HG02938 (cell line): Measurements from ENCODE around the gene CLMN.

Experiments
- ATAC-seq: cut with Tn5 transposase; IDR thresholded peaks from one replicate; pipeline ENCODE4 v1.9.1; 2021; ENCODE audit warnings: mild to moderate bottlenecking, moderate library complexity; ENCODE audit not compliant: unreplicated experiment

The CLMN gene, protein sequence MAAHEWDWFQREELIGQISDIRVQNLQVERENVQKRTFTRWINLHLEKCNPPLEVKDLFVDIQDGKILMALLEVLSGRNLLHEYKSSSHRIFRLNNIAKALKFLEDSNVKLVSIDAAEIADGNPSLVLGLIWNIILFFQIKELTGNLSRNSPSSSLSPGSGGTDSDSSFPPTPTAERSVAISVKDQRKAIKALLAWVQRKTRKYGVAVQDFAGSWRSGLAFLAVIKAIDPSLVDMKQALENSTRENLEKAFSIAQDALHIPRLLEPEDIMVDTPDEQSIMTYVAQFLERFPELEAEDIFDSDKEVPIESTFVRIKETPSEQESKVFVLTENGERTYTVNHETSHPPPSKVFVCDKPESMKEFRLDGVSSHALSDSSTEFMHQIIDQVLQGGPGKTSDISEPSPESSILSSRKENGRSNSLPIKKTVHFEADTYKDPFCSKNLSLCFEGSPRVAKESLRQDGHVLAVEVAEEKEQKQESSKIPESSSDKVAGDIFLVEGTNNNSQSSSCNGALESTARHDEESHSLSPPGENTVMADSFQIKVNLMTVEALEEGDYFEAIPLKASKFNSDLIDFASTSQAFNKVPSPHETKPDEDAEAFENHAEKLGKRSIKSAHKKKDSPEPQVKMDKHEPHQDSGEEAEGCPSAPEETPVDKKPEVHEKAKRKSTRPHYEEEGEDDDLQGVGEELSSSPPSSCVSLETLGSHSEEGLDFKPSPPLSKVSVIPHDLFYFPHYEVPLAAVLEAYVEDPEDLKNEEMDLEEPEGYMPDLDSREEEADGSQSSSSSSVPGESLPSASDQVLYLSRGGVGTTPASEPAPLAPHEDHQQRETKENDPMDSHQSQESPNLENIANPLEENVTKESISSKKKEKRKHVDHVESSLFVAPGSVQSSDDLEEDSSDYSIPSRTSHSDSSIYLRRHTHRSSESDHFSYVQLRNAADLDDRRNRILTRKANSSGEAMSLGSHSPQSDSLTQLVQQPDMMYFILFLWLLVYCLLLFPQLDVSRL

DNA sequence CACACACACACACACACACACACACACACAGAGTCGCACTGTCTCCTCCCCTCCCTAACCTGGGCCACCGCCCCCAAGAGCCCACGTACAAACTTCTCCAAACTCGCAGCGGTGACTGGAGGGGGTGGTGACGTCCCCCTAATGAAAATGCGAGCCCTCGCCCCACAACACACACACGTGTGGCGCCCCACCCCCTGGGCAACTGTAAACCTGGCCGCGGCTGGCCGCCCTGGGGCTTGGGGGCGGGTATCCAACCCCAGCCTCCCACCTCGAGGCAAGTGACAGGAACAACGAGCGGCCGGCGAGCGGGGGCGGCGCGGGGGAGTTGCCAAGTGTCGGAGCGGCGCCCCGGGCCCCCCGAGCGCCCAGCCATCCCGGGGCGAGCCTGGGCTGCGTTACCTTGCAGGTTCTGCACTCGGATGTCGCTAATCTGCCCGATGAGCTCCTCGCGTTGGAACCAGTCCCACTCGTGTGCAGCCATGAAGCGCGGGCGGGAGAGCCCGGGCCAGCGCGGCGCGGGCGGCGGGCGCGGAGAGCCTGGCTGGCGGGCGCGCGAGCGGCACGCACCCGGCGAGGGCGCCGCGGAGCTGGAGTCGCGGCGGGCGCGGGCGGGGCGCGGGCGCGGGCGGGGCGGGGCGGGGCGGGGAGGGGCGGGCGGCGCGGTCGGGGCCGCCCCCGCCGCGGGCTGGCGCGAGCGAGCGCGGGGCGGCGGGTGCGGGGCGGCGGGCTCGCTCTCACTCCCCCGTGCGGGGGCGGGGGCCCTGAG lies at the start of gene CLMN:
CLMN (minus strand) TSS at position 597 of the 766 bp plus-strand sequence; CDS start at position 481, 116 bp downstream.
- ATAC-seq = no peak

DNA sequence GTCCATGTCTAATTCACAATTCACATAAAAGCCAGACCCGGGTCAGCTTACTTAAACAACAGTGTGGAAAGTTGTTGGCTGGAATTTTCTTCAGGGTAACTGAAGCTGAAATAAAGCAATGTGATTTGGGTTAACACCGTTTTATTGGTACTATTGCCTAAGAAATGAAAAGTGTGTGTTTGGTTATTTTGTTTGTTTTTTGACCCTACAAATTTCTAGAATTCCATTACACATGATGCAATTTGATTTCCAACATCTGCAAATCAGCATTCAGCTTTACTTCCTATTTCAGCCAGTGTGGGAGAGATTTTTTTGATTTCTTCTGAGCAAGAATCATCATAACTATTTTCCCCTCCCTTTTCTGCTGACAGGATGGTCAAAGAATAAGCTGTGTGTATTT lies 45.7 kb upstream of the CLMN start:
- no peak for ATAC-seq

DNA sequence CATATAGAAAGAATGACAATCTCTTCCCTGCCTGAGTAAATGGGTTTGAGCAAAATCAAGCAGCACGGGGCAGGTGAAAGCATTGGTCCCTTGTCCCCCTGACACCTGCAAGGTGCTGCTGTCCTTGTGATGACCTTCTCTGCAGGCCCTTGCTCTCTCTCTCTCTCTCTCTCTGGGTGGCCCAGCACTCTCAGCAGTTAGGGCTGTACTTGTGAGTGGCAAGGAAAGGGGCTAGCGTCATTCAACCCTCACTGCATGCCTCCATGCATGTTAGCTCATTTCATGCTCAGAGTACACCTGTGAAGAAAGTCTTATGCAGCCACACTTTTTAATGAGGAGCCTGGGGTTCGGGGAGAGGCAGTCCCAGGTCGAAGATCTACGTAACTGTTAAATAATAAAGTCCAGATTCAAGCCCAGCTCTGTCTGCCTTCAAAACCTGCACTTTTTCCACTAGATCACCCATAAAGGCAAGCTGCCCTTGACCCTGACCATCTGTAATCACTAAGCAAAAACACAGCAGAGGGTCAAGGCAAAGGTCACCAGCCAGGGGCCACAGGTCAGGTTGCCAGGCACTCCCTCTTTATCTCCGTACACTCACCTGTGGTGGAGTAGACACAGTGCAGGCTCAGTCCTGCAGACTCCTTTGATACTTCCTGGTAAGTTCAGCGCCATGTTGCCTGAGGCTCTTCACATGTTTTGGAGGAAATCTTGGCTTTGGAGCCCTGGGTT lies 44.9 kb upstream of the CLMN start:
- ATAC-seq = no peak

DNA sequence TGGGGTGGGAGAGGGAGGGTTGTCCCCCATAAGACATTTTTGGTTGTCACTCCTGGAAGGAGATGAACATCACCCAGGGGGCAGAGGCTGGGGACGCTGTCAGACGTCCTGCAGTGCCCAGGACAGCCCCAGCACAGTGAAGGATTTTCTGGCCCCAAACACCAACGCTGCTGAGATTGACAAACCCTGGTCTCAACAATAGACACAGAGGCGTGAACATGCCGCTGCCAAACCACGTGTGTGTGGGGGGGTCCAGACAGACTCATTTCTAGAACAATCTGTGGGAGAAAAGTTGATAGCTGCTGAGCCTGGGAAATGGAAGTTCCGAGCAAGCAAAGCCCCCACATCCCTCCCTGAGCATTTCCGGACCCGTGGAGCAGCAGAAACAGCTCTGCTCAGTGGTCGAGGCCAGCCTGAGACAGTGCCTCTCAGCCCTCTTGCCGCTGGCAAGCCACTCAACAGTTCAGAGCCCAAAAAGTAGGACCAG lies 43.8 kb upstream of the CLMN start:
- ATAC-seq = no peak

DNA sequence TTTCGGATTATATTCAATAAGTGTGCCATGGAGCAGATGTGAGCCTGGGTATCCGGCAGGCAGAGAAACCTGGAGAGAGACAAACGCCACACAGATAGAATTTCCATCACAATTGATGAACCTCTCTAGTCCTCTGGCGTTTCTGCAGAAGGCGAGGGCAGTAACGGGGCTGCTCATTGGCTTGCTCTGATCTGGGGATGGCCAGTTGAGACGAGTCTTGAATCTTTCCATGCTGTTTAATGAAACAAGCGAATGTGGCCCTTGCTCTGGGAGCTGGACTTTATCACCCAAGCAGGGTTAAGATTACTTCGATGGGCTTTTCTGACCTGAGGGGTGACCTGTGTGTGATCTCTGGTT lies 42.4 kb upstream of the CLMN start:
- no peak for ATAC-seq

DNA sequence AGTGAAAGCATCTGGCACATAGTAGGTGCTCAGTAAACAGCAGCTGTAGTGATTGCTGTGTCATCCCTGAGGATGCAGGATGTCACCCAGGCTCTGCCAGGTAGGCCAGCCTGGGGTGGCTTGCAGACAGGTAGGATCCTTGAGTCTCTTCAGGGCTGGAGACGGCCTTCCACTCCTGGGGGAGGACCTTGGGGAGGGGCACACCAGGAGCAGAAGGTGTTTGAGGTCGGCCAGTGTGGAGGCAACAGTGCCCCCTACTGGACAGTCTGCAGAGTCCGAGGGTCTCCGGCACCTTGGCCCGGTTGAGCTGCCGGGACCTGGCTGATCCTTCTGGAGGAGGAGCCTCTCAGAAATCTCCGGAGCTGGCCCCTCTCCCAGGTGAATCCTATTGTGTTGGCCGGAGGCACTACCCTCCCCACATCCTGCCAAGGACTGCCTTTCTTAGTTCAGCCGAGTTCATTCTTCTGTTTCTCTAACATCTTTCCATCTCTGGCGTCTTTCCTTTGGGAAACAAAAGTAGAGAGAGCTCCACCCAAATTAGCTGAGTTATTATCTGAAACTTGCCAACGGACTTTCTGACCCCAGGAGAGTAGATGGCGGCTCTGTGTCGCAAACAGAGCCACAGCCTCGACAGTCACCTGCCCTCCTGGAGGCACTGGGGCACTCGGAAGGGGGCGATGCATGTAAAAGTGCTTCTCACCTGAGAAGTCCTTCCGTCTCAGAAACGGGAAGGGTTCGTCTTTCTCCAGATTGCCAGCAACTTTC lies 41.8 kb upstream of the CLMN start:
- peak; percentile 50 for ATAC-seq

DNA sequence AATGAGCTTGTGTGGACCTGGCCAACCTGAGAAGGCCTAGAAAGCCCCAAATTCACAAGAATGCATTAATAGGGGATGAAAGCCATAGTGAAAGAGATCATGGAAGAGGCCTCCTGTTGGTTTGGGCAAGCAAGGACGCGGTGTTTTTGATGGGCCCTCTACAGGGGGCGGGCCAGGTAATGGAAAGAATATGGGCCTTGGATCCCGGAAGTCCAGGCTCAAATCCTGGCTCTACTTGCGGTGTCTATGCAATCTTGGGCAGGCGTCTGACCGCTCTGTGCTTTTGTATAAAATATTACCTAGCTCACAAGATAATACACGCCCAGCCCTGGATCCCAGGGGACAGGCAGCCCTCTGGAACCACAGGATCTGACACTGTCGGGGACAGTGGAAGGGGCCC lies 41.1 kb upstream of the CLMN start:
- ATAC-seq = no peak

DNA sequence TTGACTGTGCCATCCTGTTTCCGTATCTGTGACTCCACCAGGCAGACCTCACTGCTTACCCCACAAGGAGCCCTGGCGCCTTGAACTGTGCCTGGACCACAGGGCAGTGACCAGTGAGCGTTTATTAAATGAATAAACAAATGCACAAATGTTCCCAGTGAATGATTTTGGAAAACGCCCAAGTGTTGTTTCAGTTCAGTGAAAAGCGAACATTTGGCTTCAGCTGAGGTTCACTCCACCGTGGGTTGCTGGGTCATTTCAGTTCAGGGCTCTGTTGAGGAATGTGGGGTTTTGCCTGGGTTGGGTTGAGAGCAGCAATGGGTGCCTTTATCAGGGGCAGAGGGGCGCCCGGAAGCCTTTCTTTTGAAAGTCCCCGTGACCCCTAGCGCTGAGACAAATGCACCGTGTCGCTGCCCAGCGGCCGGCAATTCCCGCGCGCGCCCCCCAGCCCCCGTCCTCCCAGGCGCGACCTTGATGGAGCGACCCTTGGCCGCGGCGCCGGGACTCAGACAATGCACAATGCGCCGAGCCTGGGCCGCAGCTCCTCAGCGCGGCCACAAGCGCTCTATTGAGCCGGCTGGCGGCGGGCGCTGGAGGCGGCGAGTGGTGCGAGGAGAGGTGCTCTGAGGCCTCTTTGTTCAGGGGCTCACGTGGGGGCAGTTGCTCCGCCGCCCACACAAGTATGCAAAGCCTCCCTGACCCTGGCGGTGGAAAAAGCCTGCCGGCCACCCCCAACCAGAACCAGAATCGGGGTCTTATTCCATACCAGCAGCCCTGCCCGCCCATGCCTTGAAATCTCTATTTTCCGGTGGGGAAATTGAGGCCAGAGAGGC lies 40.5 kb upstream of the CLMN start:
- ATAC-seq = no peak

DNA sequence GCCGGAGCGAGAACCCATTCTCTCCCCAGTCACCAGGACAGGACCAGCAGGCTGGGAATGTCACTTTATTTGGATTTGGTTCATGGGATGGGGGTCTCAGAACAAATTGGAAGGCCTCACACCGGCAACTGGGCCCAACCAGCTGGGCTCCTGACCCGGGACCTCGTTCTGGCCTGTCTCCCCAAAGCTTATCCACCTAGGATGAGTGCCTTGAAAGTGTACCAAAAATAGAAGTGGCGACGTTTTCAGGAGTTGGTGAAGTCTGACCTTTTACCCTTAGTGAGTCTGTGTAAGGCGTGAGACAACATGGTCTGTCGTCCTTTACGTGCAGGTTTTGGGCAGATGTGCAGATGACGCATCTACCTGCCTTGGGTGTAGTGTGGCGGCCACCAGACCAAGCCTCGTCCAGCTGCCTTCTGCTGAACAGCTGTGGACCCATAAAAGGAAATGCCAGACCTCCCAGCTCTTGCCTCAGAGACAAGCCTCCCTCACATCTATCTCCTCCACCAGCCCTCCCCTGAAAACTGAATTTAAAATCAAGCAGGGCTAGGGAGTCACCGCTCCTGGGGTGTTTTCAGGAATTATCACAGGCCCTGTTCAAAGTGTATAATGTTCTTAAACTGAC lies 36.6 kb upstream of the CLMN start:
- no peak for ATAC-seq

DNA sequence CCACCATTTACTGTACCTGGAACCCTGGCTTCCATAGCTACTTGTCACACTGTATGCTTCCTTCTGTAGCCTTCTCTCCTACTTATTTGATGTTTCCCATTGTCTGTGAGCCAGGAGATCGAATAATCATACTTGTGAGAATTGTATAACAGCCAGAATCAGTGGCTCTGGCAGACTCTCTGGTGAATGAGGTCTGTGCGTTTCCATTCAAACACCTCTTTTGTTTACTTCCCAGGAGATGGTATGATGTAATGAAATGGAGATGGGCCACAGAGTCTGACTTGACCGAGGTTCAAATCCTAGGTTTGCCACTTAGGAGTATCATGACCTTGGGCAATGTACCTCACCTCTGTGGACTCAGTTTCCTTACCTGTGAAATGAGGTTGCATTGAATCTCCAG lies 35.7 kb upstream of the CLMN start:
- no peak for ATAC-seq

DNA sequence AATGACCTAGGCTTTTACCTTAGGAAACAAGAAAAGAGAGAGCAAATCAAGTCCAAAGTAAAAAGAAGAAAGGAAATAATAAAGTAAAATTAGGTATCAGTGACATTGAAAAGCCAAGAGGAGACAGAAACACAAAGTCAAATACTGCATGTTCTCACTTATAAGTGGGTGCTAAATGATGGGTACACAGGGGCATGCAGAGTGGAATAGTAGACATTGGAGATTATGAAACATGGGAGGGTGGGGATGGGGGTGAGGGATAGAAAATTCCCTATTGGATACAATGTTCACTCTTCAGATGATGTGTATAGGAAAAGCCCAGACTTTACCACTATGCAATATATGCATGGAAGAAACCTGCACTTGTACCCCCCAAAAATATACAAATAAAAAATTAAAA lies 35.1 kb upstream of the CLMN start:
- no peak for ATAC-seq

DNA sequence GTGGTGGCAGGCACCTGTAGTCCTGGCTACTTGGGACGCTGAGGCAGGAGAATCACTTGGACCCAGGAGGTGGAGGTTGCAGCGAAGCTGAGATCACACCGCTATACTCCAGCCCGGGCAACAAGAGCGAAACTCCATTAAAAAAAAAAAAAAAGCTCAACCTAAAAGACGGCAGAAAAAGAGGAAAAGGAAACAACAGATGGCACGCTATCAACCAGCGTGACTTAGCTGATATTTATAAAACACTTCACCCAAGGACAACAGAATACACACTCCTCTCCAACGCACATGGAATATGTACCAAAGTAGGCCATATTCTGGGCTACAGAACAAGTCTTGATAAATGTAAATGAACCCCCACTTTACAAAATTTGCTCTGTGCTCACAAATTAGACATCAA lies 34.0 kb upstream of the CLMN start:
- no peak for ATAC-seq

DNA sequence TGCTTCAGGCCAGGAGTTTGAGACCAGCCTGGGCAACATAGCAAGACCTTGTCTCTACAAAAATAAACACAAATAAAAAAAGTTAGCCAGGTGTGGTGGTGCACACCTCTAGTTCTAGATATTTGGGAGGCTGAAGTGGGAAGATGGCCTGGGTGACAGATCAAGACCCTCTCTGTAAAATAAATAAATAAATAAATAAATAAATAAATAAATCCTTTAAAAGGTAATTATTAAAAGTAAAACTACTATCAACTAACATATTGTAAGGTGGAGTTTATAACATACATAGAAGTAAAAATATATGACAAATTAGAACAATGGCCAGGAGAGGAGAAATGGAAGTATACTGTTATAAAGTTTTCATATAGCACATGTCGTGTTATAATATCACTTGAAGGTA lies 33.3 kb upstream of the CLMN start:
- ATAC-seq = no peak

DNA sequence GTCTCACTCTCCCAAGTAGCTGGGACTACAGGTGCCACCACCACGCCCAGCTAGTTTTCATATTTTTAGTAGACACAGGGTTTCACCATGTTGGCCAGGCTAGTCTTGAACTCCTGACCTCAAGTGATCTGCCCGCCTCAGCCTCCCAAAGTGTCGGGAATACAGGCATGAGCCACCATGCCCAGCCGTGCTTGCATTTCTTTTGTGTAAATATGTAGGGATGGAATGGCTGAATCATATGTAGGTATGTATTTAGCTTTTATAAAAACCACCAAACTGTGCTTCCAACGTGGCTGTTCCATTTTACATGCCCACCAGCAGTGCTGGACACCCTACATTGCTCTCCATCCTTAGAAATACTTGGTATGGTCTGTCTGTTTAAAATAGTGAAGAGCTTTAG lies 32.8 kb upstream of the CLMN start:
- no peak for ATAC-seq

DNA sequence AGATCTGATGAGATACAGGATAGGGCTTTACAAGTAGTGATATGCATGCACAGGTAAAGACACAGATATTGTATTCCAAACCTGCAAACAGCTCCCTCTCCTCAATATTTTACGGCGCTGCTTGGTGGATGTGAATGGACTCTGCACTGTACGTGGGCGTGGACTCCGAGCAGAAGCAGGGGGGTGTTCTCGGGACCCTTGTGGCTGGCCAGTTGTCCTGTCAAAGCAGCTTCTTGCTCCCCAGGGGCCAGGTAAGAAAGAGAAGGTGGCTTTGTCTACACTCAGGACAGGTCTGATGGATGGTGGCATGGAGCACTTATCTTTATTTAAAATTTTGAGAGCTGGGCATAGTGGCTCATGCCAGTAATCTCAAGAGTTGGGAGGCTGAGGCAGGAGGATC lies 29.5 kb upstream of the CLMN start:
- ATAC-seq = no peak

DNA sequence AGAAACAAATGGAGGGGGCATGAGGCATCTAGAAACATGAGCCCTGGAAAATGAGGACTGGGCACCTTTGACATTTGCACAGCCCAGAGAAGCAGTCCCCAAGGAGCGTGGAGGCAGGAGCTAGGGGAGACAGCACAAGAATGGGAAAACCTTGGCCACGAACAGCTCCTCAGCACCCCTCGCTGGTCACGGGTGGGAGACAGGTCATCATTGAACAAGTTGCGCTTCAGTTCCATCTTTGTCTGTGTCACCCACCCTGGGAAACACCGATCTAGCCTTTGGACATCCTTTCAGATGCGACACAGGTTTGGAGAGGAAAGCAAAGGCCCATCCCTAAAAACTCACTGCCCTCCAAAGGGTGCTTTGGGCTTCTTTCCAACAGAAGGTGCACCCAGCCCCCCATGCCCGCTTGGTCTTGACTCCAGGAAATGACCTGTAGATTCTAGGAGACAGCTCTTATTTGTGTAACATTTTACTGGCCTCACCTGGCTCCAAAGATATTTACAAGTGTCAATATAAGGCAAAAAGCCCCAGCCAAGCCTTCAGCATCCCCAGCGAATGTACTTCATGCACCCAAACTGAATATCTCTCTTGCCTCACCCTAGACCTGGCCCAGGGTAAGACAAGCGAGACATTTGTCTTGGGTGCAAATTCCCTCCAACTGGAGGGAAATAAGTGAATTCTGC lies 28.8 kb upstream of the CLMN start:
- no peak for ATAC-seq

DNA sequence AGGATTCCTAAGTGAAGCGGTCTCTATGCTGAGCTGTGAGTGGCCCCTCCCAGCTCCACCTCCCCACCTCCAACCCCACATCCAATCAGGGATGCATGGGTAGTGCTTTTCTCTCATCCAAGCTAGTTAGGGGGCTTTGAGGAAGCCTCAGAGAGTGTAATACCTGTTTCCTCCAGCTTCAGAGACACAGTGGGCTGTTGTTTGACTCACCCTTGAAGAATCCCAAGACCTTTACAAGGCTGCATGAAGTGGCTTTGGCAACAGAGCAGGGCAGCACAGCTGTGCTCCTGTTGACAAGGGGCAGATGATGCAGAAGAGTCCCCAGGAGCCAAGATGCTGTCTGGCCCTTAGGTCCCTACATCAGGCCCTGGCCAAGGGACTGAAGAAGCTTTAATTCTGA lies 27.1 kb upstream of the CLMN start:
- no peak for ATAC-seq

DNA sequence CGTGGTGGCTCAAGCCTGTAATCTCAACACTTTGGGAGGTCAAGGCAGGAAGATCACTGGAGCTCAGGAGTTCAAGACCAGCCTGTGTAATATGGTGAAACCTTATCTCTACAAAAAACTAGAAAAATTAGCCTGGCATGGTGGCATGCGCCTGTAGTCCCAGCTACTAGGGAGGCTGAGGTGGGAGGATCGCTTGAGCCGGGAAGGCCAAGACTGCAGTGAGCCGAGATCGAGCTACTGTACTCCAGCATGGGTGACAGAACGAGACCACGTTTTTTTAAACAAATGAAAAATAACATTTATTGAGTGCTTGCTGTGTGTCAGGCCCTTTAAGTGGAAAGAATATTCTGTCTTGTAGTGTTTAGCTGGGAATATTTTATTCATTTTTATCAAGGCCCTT lies 26.6 kb upstream of the CLMN start:
- ATAC-seq = no peak
